ENCODE results near the gene LRRC8B. TPM values are rescaled to one million over a fixed set of nuclear protein-coding genes. Genes with fewer than 3 reads are reported as not detected.

Gene LRRC8B
- total and polyA plus RNA-seq, 2 donors (not counting 1 experiment from before 2014, with no cell fraction given) = 0.83 to 2.8 TPM

DNA sequence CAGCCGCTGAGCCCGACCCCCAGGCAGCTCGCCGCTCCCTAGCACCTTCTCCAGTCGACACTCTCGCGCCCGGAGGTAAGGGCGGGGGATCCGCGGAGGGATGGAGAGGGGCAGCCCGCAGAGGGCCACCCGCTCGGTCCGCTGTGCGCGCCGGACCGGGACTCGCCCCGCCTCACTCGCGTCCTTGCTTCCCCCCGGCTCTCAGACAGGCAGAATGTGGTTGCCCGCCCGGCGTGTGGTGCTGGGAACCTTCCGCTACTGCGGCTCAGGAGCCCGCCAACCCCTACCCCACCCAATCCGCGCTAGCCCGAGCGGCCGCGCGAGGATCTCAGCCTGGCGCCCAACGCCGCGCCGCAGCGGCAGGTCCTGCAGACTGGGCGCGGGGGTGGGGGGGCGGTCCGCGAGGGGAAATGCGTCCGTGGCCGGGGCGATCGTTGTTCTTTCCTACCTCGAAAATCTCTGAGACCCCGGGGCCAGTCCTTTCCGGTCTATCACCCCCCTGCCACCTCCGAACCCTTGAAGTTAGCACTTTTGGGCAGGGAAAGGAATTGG, 108.7 kb downstream of the LRRC8B start:
- Histone ChIP-seq H3K4me3 (replicated peaks in 1 of 4; ENCODE audit: control extremely low read depth in 1 of 4, insufficient read depth in 1 of 4, low read depth in 3 of 4, low read length in 4 of 4) (peak overlapping the region; percentile 42 to 88 (median 86)), H2AFZ (ENCODE audit: low read length) (peak overlapping the region; percentile 80), H3K27ac (ENCODE audit: insufficient read depth, low read length) (peak overlapping the region; percentile 84), H3K27me3 (ENCODE audit: control insufficient read depth, insufficient read depth, low read length) (no peaks in the 10 kb centered on the region), H3K79me2 (ENCODE audit: control insufficient read depth, insufficient read depth, low read length) (peaks cover 45% of the 10 kb centered on the region), H3K4me1 (ENCODE audit: control insufficient read depth, extremely low read depth, insufficient read depth, low read length) (peaks cover 13% of the 10 kb centered on the region), H3K9ac (ENCODE audit: insufficient read depth, low read length) (peak overlapping the region; percentile 82), H3K9me3 (ENCODE audit: control insufficient read depth, insufficient read depth, low read depth, low read length) (no peaks in the 10 kb centered on the region), H3K4me2 (ENCODE audit: extremely low read depth, insufficient read depth, low read length) (peak overlapping the region; percentile 87), H3K36me3 (ENCODE audit: control insufficient read depth, insufficient read depth, low read length) (no peaks in the 10 kb centered on the region), H4K20me1 (ENCODE audit: control insufficient read depth, extremely low read depth, insufficient read depth, low read length) (no peaks in the 10 kb centered on the region)
- TF ChIP-seq, protein P1, sequence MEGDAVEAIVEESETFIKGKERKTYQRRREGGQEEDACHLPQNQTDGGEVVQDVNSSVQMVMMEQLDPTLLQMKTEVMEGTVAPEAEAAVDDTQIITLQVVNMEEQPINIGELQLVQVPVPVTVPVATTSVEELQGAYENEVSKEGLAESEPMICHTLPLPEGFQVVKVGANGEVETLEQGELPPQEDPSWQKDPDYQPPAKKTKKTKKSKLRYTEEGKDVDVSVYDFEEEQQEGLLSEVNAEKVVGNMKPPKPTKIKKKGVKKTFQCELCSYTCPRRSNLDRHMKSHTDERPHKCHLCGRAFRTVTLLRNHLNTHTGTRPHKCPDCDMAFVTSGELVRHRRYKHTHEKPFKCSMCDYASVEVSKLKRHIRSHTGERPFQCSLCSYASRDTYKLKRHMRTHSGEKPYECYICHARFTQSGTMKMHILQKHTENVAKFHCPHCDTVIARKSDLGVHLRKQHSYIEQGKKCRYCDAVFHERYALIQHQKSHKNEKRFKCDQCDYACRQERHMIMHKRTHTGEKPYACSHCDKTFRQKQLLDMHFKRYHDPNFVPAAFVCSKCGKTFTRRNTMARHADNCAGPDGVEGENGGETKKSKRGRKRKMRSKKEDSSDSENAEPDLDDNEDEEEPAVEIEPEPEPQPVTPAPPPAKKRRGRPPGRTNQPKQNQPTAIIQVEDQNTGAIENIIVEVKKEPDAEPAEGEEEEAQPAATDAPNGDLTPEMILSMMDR (conservative IDR thresholded peaks at IDR 0.05 in 1 of 2, IDR thresholded peaks at IDR 0.05 in 1 of 2; ENCODE audit: low read depth in 1 of 2, low read length in 2 of 2) = no peak
- no peak for TF ChIP-seq EZH2 (IDR thresholded peaks at IDR 0.05; ENCODE audit: low read length, missing control alignments)
- peak; percentile 59 to 61 for DNase-seq (ENCODE audit: low read depth in 2 of 2)

DNA sequence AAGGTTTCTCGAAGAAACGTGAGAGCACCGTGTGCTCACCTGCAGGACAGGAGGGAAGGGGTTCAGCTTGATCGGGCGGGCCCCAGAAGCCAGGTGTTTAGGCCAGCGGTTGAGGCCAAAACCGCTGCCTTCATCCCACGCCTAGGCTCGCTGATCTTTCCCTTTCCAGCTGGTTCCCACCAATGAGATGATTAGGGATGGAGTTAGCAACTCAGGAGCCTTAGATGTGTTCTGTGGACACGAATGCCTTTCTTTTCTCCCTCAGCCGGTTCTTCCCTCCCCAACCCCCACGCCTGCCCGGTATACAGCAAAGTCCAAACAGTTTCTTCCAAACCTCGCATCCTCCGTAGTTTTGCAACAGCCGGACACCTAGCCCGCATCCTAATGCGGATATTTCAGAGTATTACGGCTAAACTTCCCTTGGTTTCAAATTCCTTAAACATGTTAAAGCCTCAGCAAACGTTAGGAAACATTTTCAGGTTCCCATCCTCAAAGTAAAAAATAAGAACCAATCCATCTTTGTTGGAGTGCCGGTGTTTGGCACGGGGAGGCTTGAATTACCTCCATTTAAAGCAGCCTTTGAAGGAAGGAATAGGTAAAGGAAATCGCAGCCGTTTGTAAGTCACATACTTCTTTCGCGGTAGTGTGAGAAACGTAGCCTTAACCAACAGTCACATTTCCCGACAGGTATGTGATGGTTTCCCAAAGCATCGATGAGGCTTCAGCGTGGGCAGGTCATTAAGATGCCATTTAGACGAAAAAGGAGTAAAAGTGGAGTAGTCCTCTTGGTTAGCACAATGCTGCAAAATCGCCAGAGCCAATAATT, 109.4 kb downstream of the LRRC8B start:
- Histone ChIP-seq H3K27me3 (ENCODE audit: control insufficient read depth, insufficient read depth, low read length) (no peaks in the 10 kb centered on the region), H3K4me3 (replicated peaks in 1 of 4; ENCODE audit: control extremely low read depth in 1 of 4, insufficient read depth in 1 of 4, low read depth in 3 of 4, low read length in 4 of 4) (peak overlapping the region; percentile 42 to 88 (median 86)), H3K79me2 (ENCODE audit: control insufficient read depth, insufficient read depth, low read length) (peaks cover 51% of the 10 kb centered on the region), H2AFZ (ENCODE audit: low read length) (peak overlapping the region; percentile 54), H3K27ac (ENCODE audit: insufficient read depth, low read length) (peak overlapping the region; percentile 84), H3K4me2 (ENCODE audit: extremely low read depth, insufficient read depth, low read length) (peak overlapping the region; percentile 87), H3K9me3 (ENCODE audit: control insufficient read depth, insufficient read depth, low read depth, low read length) (no peaks in the 10 kb centered on the region), H3K36me3 (ENCODE audit: control insufficient read depth, insufficient read depth, low read length) (no peaks in the 10 kb centered on the region), H3K4me1 (ENCODE audit: control insufficient read depth, extremely low read depth, insufficient read depth, low read length) (peaks cover 13% of the 10 kb centered on the region), H4K20me1 (ENCODE audit: control insufficient read depth, extremely low read depth, insufficient read depth, low read length) (no peaks in the 10 kb centered on the region), H3K9ac (ENCODE audit: insufficient read depth, low read length) (peak overlapping the region; percentile 82)
- TF ChIP-seq EZH2 (IDR thresholded peaks at IDR 0.05; ENCODE audit: low read length, missing control alignments) = no peak
- TF ChIP-seq, protein P1 (conservative IDR thresholded peaks at IDR 0.05 in 1 of 2, IDR thresholded peaks at IDR 0.05 in 1 of 2; ENCODE audit: low read depth in 1 of 2, low read length in 2 of 2) = no peak
- DNase-seq (ENCODE audit: low read depth in 2 of 2) = peak; percentile 47 to 51

Data from fibroblast of lung (primary cell).